Choroid plexus epithelial cell (primary cell): ENCODE data around the gene CD247.

ENCODE experiments used
- DNase-seq: peaks from one replicate; pipeline ENCODE4 v3.0.0-alpha.2; 2010; ENCODE audit warnings: low read depth
- H3K4me3 ChIP-seq: 2 replicates; pipeline ENCODE4 v1.5.1; 2011; ENCODE audit warnings: low read depth, mild to moderate bottlenecking, control low read depth, low read length, moderate library complexity
- TF ChIP-seq, protein P1 (sequence below): conservative IDR thresholded peaks from 2 replicates; pipeline ENCODE4 v1.5.1; 2011; ENCODE audit warnings: low read depth, mild to moderate bottlenecking, control low read depth, inconsistent platforms, low read length, moderate library complexity

The CD247 gene

DNA sequence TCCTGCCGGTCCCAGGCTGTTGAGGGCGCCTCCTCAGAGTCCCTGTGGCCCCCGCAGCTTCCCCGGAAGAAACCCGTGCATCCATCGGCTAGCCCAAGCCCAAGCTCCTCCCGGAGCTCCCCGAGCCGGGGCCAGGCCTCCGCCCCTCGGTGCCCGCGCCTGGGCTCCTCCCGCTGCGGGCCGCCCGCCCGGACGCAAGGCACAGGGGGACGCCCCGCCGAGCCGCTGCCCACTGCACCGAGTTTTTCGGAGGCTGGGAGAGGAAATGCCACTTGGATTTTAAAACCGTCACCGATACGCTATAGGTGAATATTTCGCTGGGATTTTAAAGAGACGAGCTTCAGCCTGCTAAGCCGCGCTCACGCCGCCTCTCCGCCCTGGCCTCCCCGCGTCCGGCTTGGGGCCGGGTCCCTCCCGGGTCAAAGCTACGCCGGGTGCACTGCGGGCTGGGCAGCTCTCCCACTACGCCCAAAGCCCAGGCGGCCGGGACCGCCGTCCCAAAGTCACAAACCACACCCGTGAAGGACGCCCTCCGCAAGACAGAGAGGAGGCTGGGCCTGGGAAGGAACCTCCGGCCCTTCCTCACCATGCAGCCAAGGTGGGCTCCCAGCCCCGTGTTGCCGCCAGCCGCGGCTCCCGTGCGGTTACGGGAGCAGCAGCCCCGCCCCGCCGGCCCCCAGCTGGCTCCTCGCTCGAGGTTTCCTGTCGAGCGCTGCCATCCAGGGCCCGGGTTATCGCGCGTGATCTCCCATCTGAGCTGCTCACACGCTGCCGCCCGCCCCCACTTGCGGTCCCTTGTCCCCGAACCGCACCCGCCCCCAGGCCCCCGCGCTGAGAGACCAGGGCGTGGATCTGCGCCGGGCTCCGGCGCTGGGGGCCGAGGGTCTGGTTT lies 63.2 kb downstream of the CD247 start:
- TF ChIP-seq, protein P1, sequence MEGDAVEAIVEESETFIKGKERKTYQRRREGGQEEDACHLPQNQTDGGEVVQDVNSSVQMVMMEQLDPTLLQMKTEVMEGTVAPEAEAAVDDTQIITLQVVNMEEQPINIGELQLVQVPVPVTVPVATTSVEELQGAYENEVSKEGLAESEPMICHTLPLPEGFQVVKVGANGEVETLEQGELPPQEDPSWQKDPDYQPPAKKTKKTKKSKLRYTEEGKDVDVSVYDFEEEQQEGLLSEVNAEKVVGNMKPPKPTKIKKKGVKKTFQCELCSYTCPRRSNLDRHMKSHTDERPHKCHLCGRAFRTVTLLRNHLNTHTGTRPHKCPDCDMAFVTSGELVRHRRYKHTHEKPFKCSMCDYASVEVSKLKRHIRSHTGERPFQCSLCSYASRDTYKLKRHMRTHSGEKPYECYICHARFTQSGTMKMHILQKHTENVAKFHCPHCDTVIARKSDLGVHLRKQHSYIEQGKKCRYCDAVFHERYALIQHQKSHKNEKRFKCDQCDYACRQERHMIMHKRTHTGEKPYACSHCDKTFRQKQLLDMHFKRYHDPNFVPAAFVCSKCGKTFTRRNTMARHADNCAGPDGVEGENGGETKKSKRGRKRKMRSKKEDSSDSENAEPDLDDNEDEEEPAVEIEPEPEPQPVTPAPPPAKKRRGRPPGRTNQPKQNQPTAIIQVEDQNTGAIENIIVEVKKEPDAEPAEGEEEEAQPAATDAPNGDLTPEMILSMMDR: no peak
- peak; percentile 26 for DNase-seq
- peak overlapping the region; percentile 72 for H3K4me3 ChIP-seq

DNA sequence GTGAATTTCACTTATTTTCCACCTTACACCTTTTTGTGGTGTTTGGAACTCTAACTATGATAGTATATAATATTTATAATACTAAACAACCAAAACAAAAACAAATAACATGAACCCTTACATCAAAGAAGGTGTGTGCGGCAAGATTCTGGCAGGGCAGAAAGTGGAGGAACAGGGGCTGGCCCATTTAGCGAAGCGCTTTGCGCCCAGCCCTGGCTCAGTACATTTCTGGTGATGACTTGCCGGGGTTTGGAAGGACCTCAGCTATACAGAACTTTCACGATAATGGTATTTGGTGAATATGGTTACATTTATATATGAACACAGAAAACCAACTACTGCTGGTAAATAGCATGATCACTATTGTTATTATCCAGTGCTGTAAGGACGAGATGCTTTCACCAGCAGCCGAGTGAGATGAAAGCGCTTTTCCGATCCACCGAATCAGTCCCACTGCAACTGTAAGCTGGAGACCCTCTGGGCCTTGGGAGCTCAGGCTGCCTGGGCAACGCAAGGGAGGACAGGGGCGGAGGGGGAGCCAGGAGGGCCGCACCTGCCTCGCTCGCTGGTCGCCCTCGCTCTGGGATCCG lies 63.9 kb downstream of the CD247 start:
- peak overlapping the region; percentile 72 for H3K4me3 ChIP-seq
- DNase-seq: no peak
- TF ChIP-seq, protein P1: no peak

- no peak for DNase-seq
- H3K4me3 ChIP-seq: no peak overlapping the region
- TF ChIP-seq, protein P1: no peak
Observed at GRCh38 chr1:167453123-167453522, 65.2 kb downstream of the CD247 start.

- no peak for DNase-seq
- TF ChIP-seq, protein P1: no peak
- no peak overlapping the region for H3K4me3 ChIP-seq
Observed at GRCh38 chr1:167452483-167452882, 65.8 kb downstream of the CD247 start.

GRCh38 chr1:167450843-167451242 lies 67.5 kb downstream of the CD247 start:
- no peak overlapping the region for H3K4me3 ChIP-seq
- no peak for DNase-seq
- TF ChIP-seq, protein P1: no peak

DNA sequence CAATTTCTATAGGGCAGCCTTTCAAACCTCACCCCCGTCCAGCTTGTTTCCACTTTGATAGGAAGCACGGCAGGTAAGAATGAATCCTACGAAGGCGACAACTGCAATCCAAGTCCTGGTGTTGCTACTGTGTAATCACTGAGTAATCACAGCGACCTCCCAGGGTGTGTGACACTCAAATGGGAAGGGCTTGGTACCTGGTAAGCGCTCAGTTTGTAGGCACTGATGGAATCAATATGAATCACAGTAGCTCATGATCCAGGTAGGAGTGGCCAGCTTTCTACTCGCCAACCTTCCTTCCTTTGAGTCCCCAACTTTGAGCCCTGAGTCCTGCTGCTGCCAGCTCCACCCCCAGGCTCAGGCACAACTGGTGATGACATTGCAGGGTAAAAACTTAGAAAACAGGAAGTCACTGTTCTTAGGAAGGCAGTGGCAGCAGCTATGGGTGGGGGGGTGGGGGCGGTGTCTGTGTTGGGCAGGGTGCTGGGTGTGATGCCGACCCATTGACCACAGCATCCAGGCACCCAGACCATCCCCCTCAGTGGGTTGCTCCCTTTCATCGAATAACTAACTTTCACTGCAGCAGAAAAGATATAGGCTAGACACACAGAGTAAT lies 70.7 kb downstream of the CD247 start:
- DNase-seq: no peak
- TF ChIP-seq, protein P1: no peak
- no peak overlapping the region for H3K4me3 ChIP-seq

DNA sequence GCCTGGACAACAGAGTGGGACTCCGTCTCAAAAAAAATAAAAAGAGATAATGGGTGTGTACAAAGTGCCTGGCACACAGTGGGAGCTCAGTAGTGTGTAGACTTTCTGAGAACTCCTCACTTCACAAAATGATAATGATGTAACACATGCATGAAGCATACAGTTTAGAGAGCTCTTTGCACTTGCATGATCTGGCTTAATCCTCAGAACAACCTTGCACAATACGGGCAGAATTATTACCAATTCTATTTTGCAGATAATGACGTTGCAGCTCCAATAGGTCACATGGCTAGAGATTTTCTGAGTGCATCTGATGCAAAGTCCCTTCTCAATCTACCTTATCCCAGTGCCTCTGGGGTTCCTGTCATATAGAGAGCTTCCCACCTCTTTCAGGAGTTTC lies 71.4 kb downstream of the CD247 start:
- H3K4me3 ChIP-seq: no peak overlapping the region
- TF ChIP-seq, protein P1: no peak
- no peak for DNase-seq
